ENCODE results near the gene CCDC106.

CCDC106 gene

GRCh38 chr19:55642153-55643002 lies 5.6 kb upstream of the CCDC106 start:
- peak overlapping the region; percentile 86 to 92 for H3K4me3 ChIP-seq
- no peaks in the 10 kb centered on the region for H3K27me3 ChIP-seq
- peaks cover 0 to 77% (median 56%) of the 10 kb centered on the region in 4 donors for H3K4me1 ChIP-seq
- no peaks in the 10 kb centered on the region for H3K9me3 ChIP-seq
- no peak for TF ChIP-seq CTCF (IDR thresholded peaks at IDR 0.05)
- H3K36me3 ChIP-seq = peaks cover 0 to 21% (median 10%) of the 10 kb centered on the region in 3 donors
- intact Hi-C loops (cut with DNase I; ENCODE audit: low total_unique reads) = no loop called here
- H3K27ac ChIP-seq = peak overlapping the region; percentile 92 to 95
- no peak for DNase-seq

GRCh38 chr19:55643003-55643886 lies 4.8 kb upstream of the CCDC106 start, which contains the start of gene ZNF581:
ZNF581 (plus strand) TSS chr19:55643649; CDS start chr19:55644572, 923 bp downstream.
- no peak for TF ChIP-seq CTCF (IDR thresholded peaks at IDR 0.05)

GRCh38 chr19:55643887-55644176 lies 4.2 kb upstream of the CCDC106 start:
- H3K4me1 ChIP-seq = peaks cover 0 to 79% (median 56%) of the 10 kb centered on the region in 4 donors
- H3K9me3 ChIP-seq = no peaks in the 10 kb centered on the region
- H3K36me3 ChIP-seq = peaks cover 0 to 15% (median 10%) of the 10 kb centered on the region in 3 donors
- intact Hi-C loops (cut with DNase I; ENCODE audit: low total_unique reads) = no loop called here
- no peak for TF ChIP-seq CTCF (IDR thresholded peaks at IDR 0.05)
- H3K27ac ChIP-seq = peak overlapping the region; percentile 92 to 95
- H3K4me3 ChIP-seq = peak overlapping the region; percentile 86 to 92
- DNase-seq = no peak
- H3K27me3 ChIP-seq = no peaks in the 10 kb centered on the region

More at GRCh38 chr19:55643003-55643886, 4.8 kb upstream of the CCDC106 start, which contains the start of gene ZNF581:
- intact Hi-C loops (cut with DNase I; ENCODE audit: low total_unique reads) = no loop called here
- Histone ChIP-seq H3K4me1 (peaks cover 0 to 77% (median 54%) of the 10 kb centered on the region in 4 donors), H3K4me3 (peak within 1 kb of the TSS; percentile 86 to 92), H3K27me3 (no peaks in the 10 kb centered on the region), H3K9me3 (no peaks in the 10 kb centered on the region), H3K27ac (peak within 1 kb of the TSS; percentile 92 to 95), H3K36me3 (peaks cover 0 to 18% (median 10%) of the 10 kb centered on the region in 3 donors)
- DNase-seq = peak; percentile 75 to 86

- Histone ChIP-seq H3K27me3 (no peaks in the 10 kb centered on the region), H3K27ac (peak overlapping the region; percentile 92 to 95), H3K9me3 (no peaks in the 10 kb centered on the region), H3K4me3 (peak overlapping the region; percentile 86 to 92), H3K36me3 (peaks cover 0 to 15% (median 10%) of the 10 kb centered on the region in 3 donors), H3K4me1 (peaks cover 0 to 80% (median 57%) of the 10 kb centered on the region in 4 donors)
- DNase-seq = no peak
- intact Hi-C loops (cut with DNase I; ENCODE audit: low total_unique reads) = no loop called here
- no peak for TF ChIP-seq CTCF (IDR thresholded peaks at IDR 0.05)
Measured at GRCh38 chr19:55644191-55644833, 3.7 kb upstream of the CCDC106 start.

GRCh38 chr19:55644842-55645511 lies 3.0 kb upstream of the CCDC106 start:
- H3K9me3 ChIP-seq = no peaks in the 10 kb centered on the region
- intact Hi-C loops (cut with DNase I; ENCODE audit: low total_unique reads) = no loop called here
- H3K4me3 ChIP-seq = peak overlapping the region in 1 of 2 donors; percentile 92
- no peak overlapping the region for H3K27ac ChIP-seq
- no peak for DNase-seq
- no peak for TF ChIP-seq CTCF (IDR thresholded peaks at IDR 0.05)
- H3K4me1 ChIP-seq = peaks cover 0 to 77% (median 53%) of the 10 kb centered on the region in 4 donors
- H3K27me3 ChIP-seq = no peaks in the 10 kb centered on the region
- H3K36me3 ChIP-seq = peaks cover 0 to 15% (median 10%) of the 10 kb centered on the region in 3 donors
